Skeletal muscle cell (primary cell): Measurements from ENCODE around the gene LRRC17.
"Not testable (repeated sequence)": the region's sequence is repeated elsewhere in the genome, so short reads cannot be mapped to it uniquely, and the experiment has no call there.

Experiments
- DNase-seq: peaks from one replicate; pipeline ENCODE4 v3.0.0-alpha.2; 2010; ENCODE audit warnings: low read depth
- H3K4me3 ChIP-seq: 2 replicates; pipeline ENCODE4 v1.5.1; 2011; ENCODE audit warnings: low read depth, mild to moderate bottlenecking, control low read depth, low read length, moderate library complexity

The LRRC17 gene

DNA sequence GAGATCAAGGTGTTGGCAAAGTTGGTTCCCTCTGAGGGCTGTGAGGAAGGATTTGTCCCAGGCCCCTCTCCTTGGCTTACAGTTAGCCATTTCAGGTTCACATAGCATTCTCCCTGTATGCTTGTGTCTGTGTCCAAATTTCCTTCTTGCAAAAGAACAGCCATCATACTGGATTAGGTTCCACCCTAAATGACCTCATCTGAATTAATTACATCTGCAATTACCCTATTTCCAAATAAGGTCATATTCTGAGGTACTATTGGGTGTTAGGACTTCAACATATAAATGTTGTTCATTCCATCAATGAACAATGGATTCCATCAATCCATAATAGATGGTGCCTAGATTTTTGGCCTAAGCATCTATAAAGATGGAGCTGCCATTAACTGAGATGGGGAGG lies 16.2 kb upstream of the LRRC17 start:
- no peak for DNase-seq

DNA sequence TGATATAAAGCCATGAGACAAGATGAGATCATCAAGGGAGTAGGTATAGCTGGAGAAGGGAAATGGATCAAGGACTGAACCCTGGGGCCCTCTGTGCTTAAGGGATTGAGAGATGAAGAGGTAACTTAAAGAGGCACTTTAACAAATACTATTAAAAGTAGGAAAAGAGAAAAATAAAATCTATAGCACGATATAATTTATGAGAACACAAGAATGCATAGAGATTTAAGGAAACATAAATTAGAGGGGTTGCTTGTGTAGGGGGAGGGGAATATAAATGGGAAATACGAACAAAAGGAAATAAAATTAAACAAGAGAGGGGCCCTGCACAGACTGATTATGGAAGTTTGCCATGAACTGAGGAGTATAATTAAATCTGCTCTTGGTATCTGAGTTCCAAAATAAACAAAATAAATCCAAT lies 15.6 kb upstream of the LRRC17 start:
- DNase-seq: no peak
- no peak overlapping the region for H3K4me3 ChIP-seq

More for the DNA sequence above, 16.2 kb upstream of the LRRC17 start:
- H3K4me3 ChIP-seq: no peak overlapping the region

DNA sequence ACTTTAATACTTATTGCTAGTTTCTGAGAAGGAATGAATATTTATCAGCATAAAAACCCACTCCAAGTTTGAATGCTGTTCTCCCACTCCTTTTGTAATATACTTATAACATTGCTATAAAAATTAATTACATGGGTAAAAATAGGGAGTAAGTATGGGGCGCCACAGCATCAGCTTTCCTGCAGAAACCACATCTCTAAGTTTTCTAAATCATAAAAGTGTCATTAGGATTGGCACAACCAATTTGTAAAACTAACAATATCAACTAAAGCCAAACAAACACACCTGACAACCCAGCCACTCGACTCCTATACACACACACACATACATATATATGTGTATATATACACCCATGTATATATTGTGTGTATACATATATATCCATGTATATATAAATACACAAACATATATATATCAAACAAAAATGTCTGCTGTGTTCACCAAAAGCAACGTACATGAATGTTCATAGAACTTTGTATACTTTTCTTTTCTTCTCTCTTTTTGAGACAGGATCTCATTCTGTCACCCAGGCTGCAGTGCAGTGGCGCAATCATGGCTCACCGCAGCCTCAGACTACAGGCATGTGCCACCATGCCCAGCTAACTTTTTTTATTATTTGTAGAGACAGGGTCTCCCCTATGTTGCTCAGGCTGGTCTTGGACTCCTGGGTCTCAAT lies 14.8 kb upstream of the LRRC17 start:
- DNase-seq: no peak
- no peak overlapping the region for H3K4me3 ChIP-seq

DNA sequence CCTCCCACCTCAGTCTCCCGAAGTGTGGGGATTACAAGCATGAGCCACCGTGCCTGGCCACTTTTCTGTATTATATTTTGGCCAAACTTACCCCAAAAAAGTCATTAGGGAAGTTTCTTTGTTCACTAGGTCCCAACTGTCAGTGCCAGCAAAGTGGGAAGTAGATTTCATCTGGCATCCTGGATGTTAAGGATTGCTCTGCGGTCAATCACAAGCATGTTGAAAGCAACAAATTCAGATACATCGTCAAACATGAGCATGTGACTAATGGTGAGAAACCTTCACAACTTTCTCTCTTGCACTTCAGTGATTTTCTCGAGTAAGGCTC lies 14.3 kb upstream of the LRRC17 start:
- no peak overlapping the region for H3K4me3 ChIP-seq
- DNase-seq: no peak

DNA sequence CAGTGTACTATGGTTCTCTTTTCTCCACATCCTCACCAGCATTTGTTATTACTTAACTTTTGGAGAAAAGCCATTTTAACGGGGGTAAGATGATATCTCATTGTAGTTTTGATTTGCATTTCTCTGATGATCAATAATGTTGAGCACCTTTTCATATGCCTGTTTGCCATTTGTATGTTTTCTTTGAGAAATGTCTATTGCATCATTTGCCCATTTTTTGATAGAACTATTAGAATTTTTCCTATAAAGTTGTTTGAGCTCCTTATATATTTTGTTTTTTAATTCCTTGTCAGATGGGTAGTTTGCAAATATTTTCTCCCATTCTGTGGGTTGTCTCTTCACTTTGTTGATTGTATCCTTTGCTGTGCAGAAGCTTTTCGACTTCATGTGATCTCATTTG lies 10.7 kb upstream of the LRRC17 start:
- DNase-seq, H3K4me3 ChIP-seq: not testable (repeated sequence)

DNA sequence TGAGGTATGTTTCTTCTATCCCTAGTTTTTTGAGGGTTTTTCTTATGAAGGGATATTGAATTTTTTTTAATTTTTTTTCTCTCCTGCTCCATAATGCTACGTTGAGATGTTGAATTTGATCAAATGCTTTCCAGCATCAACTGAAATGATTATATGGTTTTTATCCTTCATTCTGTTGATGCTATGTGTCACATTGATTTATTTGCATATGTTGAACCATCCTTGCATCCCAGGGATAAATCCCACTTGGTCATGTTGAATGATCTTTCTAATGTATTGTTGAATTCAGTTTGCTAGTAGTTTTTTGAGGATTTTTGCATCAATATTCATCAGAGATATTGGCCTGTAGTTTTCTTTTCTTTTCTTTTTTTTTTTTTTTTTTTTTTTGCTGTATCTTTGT lies 9.2 kb upstream of the LRRC17 start:
- DNase-seq: not testable (repeated sequence)

DNA sequence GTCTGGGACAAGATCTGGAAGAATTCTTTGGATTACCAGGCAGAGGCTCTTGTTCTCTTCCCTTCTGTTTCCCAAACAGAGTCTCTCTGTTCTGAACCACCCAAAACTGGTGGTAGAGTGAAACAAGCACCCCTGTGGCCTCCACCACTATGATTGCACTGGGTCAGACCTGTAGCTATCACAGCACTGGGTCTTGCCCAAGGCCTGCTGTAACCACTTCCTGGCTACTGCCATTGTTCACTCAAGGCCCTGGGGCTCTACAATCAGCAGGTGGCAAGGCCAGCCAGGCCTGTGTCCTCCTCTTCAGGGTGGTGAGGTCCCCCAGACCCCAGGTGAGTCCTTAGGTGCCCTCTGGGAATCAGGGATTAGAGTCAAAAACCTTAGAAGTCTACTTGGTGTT lies 4.1 kb upstream of the LRRC17 start:
- no peak for DNase-seq
- H3K4me3 ChIP-seq: no peak overlapping the region

More for the DNA sequence above, 9.2 kb upstream of the LRRC17 start:
- H3K4me3 ChIP-seq: not testable (repeated sequence)

DNA sequence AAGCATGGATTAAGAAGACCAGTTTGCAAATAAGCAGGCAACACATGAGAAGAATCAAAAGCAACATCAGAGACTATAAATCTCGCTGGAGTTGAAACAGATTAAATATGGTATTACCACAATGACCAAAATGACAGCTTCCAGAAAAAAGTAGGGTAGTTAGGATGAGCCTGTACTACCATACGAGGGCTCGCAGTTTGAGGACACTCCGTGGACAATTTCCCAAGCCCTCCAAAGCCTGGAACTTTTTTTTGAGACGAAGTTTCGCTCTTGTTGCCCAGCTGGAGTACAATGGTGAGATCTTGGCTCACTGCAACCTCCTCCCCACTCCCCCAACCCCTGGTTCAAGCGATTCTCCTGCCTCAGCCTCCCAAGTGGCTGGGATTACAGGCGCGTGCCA lies 1.0 kb downstream of the LRRC17 start:
- DNase-seq: no peak
- peak overlapping the region; percentile 50 for H3K4me3 ChIP-seq

DNA sequence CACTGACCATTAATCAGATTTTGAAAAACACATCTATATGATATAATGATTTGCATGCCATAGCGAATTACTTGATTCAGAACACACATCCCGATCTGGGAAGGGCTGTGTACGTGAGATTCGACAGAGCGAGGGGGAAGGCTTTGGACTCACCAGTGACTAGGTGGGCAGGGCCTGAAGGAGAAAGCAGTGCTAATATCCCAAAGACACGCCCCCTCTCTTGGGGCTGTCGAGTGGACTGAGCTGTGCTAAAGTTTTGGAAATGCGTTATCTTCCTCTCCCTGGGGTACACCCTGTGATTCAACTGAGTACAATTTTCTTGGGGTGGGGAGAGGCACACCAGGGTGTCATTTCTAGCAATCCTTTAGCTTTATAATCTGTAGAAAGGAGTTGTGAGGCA lies 1.8 kb downstream of the LRRC17 start:
- H3K4me3 ChIP-seq: peak overlapping the region; percentile 50
- no peak for DNase-seq

DNA sequence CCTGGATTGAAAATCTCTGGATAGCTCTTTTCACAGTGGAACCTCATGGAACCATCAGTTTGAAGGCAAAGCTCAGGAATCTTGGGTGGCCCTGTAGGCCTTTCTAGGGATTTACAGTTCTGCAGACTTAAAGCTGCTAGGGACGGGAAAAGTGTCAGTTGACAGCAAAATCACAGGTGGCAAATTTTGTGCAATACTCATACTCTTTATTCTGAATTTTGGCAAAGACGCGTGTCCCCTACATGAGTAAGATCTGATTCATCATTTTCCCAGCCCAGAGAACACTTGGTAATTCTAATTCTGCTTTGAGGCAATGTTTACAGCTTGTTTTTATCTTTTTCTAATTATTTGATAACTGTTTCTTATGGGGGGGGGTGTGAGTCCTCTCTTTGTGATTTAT lies 3.6 kb downstream of the LRRC17 start:
- H3K4me3 ChIP-seq: no peak overlapping the region
- peak; percentile 55 for DNase-seq

DNA sequence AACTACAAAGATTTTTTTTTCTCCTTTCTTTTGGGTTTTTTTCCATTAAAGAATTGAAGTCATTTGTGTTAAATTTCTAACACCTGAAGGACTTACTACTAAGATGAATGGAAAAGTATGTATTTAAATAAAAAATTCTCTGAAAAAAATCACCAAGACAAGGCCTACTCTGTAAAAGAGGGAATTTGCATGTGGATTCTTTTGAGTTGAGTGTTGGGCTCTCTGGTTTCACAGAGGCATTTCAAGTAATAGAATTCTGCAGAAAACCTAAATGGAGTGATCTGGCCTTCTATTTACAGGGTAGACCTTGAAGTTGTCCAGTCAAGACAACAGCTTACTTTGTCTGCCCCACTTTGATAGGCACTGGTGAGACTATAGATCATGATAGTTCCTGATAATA lies 4.1 kb downstream of the LRRC17 start:
- no peak overlapping the region for H3K4me3 ChIP-seq
- DNase-seq: no peak

DNA sequence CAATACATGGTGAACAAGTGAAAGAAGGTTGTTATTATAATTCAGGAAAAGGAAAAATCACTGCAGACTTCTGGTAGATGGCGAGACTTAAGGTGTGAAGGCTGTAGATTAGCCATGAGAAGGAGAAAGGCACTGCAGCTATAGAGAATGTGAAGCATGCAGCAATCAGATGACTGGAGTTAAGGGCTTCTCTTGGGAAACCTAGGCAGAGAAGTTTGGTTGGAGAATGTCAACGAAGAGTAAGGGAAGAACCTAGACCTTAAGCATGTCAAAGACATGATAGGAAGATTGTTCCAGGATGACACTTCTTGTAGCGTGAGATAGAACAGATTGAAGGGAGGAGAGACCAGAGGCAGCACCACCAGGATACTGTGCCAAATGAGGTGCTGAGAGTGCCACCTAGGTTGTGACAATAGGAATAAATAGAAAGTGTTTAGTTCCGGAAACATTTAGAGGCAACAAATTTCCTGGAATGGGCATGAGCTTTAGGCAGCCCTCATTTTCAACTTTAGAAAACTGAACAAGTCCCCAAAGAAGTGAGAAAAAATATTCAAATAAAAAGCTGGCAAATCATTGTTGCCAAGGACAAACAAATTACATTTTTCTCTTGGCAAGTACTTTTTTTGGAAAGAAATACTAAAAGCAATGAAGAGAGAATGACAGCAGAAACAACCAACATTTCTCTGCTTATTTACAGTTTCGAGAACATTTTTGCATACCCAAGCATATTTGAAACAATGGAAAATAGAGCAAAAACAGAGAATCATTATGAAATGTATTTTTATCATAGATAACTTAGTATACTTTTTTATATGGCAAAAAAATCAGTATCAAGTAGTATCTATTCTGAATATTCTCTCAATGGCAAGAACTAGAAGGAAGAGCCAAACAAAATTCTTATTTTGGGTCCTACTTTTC lies 4.9 kb downstream of the LRRC17 start:
- no peak overlapping the region for H3K4me3 ChIP-seq

DNA sequence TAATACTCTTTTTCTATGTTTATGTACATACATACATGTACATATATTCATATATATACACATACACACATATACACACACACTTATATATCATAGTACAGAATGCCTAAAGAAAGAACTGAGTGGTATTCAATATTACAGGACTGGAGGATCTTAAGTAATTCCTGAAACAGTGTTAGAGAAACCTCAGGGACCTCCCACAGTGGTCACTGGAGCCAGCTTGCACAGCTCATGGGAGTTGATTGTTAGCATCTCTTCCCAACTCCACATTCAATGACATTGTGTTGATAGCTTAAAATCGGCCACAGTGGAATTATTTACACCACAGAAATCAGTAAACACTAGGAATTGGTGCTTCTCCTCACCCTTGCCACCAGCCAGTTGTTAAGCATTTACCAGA lies 6.0 kb downstream of the LRRC17 start:
- no peak overlapping the region for H3K4me3 ChIP-seq
- no peak for DNase-seq

More for the DNA sequence above, 4.9 kb downstream of the LRRC17 start:
- no peak for DNase-seq

DNA sequence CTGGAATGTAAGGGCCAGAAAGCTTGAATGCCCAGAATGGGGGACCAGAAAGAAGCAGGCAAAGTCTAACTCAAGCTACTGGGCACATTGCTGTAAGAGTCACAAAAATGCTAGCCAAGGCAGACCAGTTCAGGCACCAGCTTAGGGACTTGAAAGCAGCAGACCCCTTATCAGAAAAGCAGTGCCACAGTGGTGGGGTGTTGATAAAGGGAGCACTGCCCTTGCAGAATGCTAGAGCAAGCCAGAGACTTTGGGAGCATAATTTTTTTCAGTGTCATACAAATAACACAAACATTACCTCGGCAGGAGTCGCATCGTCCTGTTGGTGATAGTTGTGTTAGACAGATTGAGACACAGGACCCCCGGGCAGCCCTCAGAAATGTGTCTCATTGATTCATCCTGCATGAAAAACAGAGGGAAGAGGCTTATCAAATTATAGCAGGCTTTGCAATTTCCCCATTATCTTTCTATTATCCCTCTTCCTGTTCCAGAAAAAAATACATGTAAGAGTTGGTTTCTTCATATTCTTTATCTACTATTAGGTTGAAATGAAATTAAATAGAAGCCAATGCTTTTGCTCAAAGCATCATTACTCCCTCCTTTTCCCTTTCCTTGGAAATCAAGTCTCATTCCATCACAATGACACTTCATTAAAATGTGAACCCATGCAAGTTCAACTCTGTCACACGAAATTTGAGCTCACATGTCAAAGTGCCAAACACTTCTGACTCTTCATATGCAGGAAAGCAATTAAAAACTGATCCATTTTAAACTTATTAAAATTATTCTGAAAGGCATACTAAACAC lies 13.4 kb downstream of the LRRC17 start:
- DNase-seq: no peak
- no peak overlapping the region for H3K4me3 ChIP-seq

DNA sequence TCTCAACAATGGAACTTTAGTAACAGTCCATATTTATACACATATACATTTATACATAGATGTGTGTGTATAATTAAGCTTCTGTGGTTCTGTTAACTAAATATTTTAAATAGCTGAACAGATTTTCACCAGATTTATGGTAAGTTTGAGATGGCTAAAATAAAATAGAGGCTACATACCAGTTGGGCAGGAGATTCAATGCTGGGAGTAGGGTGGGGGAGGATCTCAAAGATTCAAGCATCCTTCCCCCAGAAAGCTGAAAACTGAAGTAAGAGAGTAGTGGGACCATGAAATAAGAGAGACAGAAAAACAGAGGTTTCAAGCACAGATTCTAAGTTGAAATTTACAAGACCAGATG lies 14.0 kb downstream of the LRRC17 start:
- no peak for DNase-seq
- no peak overlapping the region for H3K4me3 ChIP-seq

DNA sequence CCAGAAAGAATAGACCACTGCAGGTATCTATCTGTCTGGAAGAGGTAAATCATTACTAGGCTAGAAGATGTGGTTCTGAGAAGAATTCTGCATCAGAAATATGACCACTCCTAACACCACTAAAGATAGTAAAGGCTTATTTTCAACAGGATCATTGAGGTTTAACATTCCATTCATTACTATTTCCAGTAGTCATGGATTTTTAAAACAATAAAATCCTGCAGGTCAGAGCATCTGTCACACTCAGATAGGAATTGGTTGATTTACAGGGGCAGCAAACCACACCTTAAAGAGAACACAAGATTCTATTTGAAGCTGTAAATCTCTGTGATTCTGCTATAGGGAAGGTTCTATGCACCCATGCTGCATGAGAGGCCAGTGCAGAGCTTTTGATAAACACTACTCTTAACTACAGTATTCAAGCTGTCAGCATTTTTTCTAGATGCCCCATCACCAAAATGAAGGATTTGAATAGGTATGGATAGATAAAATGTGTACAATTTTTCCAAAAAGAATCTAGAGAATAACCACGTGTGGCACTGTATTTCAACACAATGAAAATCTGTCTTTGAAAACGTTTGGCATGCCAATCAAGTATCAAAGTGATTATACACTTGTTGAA lies 14.6 kb downstream of the LRRC17 start:
- no peak overlapping the region for H3K4me3 ChIP-seq
- DNase-seq: no peak

DNA sequence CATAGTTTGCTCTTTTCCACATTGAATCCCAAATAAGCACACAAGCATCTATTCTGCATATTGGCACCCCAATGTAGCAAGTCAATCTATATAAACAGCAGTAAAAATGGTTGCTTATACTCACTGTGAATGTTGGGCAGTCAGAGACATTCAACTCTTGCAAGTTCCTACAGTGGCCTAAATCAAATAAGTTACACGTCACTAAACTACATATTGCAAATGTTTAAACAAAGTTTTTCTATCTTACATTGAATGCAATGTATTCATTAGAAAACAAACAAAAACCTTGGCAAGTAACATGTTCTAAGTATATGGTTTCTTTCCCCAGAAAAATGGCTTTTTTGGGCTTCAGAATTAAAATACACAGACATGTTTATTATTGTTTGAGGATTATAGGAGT lies 19.0 kb downstream of the LRRC17 start:
- no peak overlapping the region for H3K4me3 ChIP-seq
- no peak for DNase-seq

DNA sequence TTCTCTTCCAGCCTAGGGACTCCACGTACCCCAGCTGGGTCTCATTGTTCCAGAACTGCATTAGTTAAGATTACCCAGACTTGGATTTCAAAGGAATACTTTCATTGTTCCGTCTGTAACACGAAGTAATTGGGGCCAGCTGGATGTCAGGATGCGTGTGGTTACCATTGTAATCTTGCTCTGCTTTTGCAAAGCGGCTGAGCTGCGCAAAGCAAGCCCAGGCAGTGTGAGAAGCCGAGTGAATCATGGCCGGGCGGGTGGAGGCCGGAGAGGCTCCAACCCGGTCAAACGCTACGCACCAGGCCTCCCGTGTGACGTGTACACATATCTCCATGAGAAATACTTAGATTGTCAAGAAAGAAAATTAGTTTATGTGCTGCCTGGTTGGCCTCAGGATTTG lies 21.0 kb downstream of the LRRC17 start:
- DNase-seq: peak; percentile 94
- H3K4me3 ChIP-seq: no peak overlapping the region

DNA sequence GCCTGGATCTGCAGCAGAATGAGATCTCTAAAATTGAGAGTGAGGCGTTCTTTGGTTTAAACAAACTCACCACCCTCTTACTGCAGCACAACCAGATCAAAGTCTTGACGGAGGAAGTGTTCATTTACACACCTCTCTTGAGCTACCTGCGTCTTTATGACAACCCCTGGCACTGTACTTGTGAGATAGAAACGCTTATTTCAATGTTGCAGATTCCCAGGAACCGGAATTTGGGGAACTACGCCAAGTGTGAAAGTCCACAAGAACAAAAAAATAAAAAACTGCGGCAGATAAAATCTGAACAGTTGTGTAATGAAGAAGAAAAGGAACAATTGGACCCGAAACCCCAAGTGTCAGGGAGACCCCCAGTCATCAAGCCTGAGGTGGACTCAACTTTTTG lies 21.4 kb downstream of the LRRC17 start:
- no peak overlapping the region for H3K4me3 ChIP-seq
- no peak for DNase-seq

DNA sequence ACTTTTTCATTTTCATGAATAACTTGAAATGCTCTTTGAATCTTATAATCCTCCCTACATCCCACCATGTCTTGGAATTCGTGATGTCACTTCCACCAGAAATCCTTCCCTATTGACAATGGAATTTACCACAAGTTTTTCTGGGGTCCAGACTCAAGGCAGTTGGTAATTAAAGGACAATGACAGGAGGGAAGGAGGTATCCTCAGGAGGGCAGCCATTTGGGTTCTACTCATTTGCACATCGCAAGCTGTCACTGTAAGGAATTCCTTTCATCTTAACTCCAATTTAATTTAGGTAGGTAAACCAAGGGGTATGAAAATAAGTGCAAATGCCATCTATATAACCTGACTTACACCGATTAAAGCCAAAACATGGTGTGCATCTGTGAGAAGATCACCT lies 21.9 kb downstream of the LRRC17 start:
- no peak overlapping the region for H3K4me3 ChIP-seq
- DNase-seq: no peak
